ENCODE results near the gene CTSK. TPM values are rescaled to one million over a fixed set of nuclear protein-coding genes. Genes with fewer than 3 reads are reported as not detected.

CTSK gene
- 2.3 and 3.2 TPM in 2 replicates for total RNA-seq

GRCh38 chr1:150808121-150808520 is at the start of gene CTSK:
Gene CTSK, minus strand, starts transcription at chr1:150808260. Its CDS starts 1,455 bp downstream, at chr1:150806805.

GRCh38 chr1:150765296-150765976 is 42.6 kb downstream of the CTSK start, which contains the start of gene CTSS:
Gene CTSS, minus strand, starts transcription at chr1:150765778. Its CDS starts 1,015 bp downstream, at chr1:150764763.

Other genes with a start within 250 kb of the CTSK start
- gene MCL1, start 228.7 kb downstream of the CTSK start, total RNA-seq: 196 and 263 TPM in 2 replicates
- 64.4 and 71.7 TPM in 2 replicates for gene ENSA, start 178.6 kb downstream of the CTSK start, total RNA-seq
- 14.0 and 14.7 TPM in 2 replicates for gene GOLPH3L, start 111.1 kb downstream of the CTSK start, total RNA-seq
- not detected in 2 replicates for gene HORMAD1, start 87.4 kb downstream of the CTSK start, total RNA-seq
- gene CTSS, start 42.5 kb downstream of the CTSK start, total RNA-seq: 10.6 and 12.9 TPM in 2 replicates
- 16.7 and 26.8 TPM in 2 replicates for gene ARNT, start 68.3 kb upstream of the CTSK start, total RNA-seq
- gene CTXND2, start 78.9 kb upstream of the CTSK start, total RNA-seq: not detected in 2 replicates
- gene SETDB1, start 118.1 kb upstream of the CTSK start, total RNA-seq: 34.0 and 35.1 TPM in 2 replicates
- 65.1 and 87.3 TPM in 2 replicates for gene CERS2, start 166.6 kb upstream of the CTSK start, total RNA-seq
- gene ANXA9, start 174.0 kb upstream of the CTSK start, total RNA-seq: not detected in 2 replicates
- 5.7 and 10.5 TPM in 2 replicates for gene MINDY1, start 198.6 kb upstream of the CTSK start, total RNA-seq
- 3.1 and 5.5 TPM in 2 replicates for gene PRUNE1, start 200.2 kb upstream of the CTSK start, total RNA-seq
- under 0.01 and 0.09 TPM in 2 replicates for gene BNIPL, start 228.3 kb upstream of the CTSK start, total RNA-seq
- 0.81 and 1.3 TPM in 2 replicates for gene C1orf56, start 239.5 kb upstream of the CTSK start, total RNA-seq